ENCODE measurements around the gene THSD4.

DNA sequence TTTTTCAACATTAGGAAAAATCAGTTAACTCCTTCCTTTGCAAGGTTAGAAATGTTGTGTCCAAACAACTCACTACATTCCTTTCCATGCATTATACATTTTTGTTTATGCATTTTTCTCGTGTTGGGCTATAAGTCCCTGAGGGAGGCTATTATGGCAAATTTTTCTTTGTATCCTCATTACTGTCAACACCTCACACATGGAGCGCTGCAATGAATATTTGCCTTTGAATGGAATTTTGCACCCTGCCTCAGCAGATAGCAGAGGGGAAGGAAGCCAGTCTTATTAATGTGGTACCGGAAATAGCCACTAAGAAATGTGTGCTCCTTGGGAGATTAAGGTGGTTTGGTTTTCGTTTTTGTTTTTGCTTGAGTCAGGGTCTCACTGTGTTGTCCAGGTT is 134.7 kb downstream of the THSD4 start:
- TF ChIP-seq EZH2 (optimal IDR thresholded peaks at IDR 0.05; ENCODE audit: low read depth, low read length), result no peak
- TF ChIP-seq, protein P1, sequence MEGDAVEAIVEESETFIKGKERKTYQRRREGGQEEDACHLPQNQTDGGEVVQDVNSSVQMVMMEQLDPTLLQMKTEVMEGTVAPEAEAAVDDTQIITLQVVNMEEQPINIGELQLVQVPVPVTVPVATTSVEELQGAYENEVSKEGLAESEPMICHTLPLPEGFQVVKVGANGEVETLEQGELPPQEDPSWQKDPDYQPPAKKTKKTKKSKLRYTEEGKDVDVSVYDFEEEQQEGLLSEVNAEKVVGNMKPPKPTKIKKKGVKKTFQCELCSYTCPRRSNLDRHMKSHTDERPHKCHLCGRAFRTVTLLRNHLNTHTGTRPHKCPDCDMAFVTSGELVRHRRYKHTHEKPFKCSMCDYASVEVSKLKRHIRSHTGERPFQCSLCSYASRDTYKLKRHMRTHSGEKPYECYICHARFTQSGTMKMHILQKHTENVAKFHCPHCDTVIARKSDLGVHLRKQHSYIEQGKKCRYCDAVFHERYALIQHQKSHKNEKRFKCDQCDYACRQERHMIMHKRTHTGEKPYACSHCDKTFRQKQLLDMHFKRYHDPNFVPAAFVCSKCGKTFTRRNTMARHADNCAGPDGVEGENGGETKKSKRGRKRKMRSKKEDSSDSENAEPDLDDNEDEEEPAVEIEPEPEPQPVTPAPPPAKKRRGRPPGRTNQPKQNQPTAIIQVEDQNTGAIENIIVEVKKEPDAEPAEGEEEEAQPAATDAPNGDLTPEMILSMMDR (IDR thresholded peaks at IDR 0.05; ENCODE audit: low read length), result no peak
- TF ChIP-seq EZH2phosphoT487 (IDR thresholded peaks at IDR 0.05; ENCODE audit: low read length), result no peak

Measured in MM.1S (cell line).